ENCODE data around the gene MNT.

The MNT gene

GRCh38 chr17:2386400-2387085 is 14.3 kb downstream of the MNT start:
- Mint-ChIP-seq H3K4me3 (no peak overlapping the region), H3K4me1 (ENCODE audit: low read depth) (peaks cover 11% of the 10 kb centered on the region), H3K27ac (no peak overlapping the region), H3K27me3 (ENCODE audit: low read depth) (no peaks in the 10 kb centered on the region), H3K36me3 (ENCODE audit: low read depth) (peaks cover 12% of the 10 kb centered on the region), H3K9me3 (no peaks in the 10 kb centered on the region)
- DNase-seq (ENCODE audit: low spot score): no peak

- no peaks in the 10 kb centered on the region for H3K9me3 Mint-ChIP-seq
- H3K27me3 Mint-ChIP-seq (ENCODE audit: low read depth): no peaks in the 10 kb centered on the region
- H3K4me1 Mint-ChIP-seq (ENCODE audit: low read depth): peaks cover 8% of the 10 kb centered on the region
- peaks cover 14% of the 10 kb centered on the region for H3K36me3 Mint-ChIP-seq (ENCODE audit: low read depth)
- H3K4me3 Mint-ChIP-seq: no peak overlapping the region
- no peak overlapping the region for H3K27ac Mint-ChIP-seq
- no peak for DNase-seq (ENCODE audit: low spot score)
Measured at GRCh38 chr17:2385240-2386210, 15.3 kb downstream of the MNT start.

- no peak overlapping the region for H3K4me3 Mint-ChIP-seq
- H3K27me3 Mint-ChIP-seq (ENCODE audit: low read depth): no peaks in the 10 kb centered on the region
- no peak overlapping the region for H3K27ac Mint-ChIP-seq
- H3K4me1 Mint-ChIP-seq (ENCODE audit: low read depth): peaks cover 7% of the 10 kb centered on the region
- H3K9me3 Mint-ChIP-seq: no peaks in the 10 kb centered on the region
- H3K36me3 Mint-ChIP-seq (ENCODE audit: low read depth): peaks cover 14% of the 10 kb centered on the region
- no peak for DNase-seq (ENCODE audit: low spot score)
Measured at GRCh38 chr17:2384439-2385127, 16.3 kb downstream of the MNT start.

GRCh38 chr17:2383628-2384167 is 17.2 kb downstream of the MNT start:
- Mint-ChIP-seq H3K4me1 (ENCODE audit: low read depth) (peaks cover under 1% of the 10 kb centered on the region), H3K36me3 (ENCODE audit: low read depth) (peaks cover 11% of the 10 kb centered on the region), H3K9me3 (no peaks in the 10 kb centered on the region), H3K27ac (no peak overlapping the region), H3K27me3 (ENCODE audit: low read depth) (no peaks in the 10 kb centered on the region), H3K4me3 (no peak overlapping the region)
- no peak for DNase-seq (ENCODE audit: low spot score)

- no peaks in the 10 kb centered on the region for H3K9me3 Mint-ChIP-seq
- H3K27ac Mint-ChIP-seq: no peak overlapping the region
- no peaks in the 10 kb centered on the region for H3K27me3 Mint-ChIP-seq (ENCODE audit: low read depth)
- DNase-seq (ENCODE audit: low spot score): no peak
- no peaks in the 10 kb centered on the region for H3K4me1 Mint-ChIP-seq (ENCODE audit: low read depth)
- H3K36me3 Mint-ChIP-seq (ENCODE audit: low read depth): peaks cover 5% of the 10 kb centered on the region
- H3K4me3 Mint-ChIP-seq: no peak overlapping the region
Measured at GRCh38 chr17:2380950-2381649, 19.8 kb downstream of the MNT start.

DNA sequence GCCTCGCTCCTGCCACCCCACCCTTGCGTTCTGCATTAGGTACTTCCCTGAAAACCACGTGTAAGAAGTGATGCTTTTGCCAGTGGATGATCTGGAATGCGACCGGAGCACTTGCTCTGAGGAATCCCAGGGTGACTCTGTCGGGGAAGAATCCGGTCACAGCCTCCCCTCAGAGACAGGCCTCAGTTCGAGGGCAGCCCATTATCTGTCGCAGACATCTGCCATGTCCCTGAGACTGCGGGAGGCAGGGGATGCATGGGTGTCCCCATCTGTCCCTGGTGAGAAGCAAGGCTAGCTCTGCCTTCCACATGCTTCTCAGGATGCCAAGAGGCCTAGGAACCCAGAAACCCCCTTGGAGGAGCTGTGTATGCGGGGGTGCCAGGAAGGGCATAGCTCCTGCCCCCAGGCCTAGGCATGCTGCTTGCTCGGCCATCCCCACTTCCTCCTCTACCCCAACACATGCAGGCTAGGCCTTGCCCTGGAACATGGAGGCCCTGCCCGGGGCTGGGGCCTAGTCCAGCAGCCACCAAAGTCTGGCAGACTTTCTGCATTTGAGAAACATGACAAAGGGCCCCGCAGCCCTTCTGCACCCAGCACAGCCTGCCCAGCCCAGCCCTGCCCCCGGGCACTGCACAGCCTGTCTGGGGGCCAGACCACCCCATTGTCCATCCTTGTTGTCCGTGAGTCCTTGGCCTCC is 20.5 kb downstream of the MNT start:
- H3K4me1 Mint-ChIP-seq (ENCODE audit: low read depth): no peaks in the 10 kb centered on the region
- H3K36me3 Mint-ChIP-seq (ENCODE audit: low read depth): peaks cover 5% of the 10 kb centered on the region
- H3K4me3 Mint-ChIP-seq: no peak overlapping the region
- no peak overlapping the region for H3K27ac Mint-ChIP-seq
- no peak for DNase-seq (ENCODE audit: low spot score)
- no peaks in the 10 kb centered on the region for H3K27me3 Mint-ChIP-seq (ENCODE audit: low read depth)
- H3K9me3 Mint-ChIP-seq: no peaks in the 10 kb centered on the region

DNA sequence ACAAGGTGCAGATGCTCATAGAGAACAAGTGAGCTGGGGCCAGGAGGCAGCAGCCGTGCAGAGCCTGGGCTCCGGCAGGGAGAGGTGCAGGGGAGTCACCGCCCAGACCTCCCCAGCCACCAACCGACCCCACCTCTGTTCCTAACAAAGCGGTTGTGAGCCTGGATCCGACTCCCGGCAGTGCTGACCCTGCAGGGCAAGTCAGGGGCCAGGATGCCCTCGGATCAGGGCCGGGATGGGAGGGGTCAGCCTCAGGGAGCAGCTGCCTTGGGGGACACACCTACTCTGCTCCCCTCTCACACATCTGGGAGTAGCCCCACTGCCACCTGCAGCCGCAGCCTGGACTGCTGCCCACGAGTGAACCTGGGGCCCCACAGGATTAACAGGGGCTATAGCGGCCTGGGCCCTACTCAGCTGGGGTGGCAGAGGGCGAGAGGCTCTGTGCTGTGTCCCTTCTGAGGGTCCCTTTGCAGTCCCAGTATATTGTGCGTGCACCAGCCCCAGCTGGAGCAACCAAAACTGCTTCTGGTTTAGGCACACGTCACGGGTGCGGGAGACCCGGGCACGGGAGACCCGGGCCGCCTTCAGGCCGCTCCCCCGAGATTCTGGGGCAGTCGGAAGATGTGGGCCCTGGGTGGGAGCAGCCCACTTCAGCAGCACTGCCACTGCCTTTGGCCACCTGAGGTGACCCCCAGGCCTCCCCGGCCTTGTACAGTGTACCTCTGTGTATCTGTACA is 21.2 kb downstream of the MNT start:
- no peaks in the 10 kb centered on the region for H3K4me1 Mint-ChIP-seq (ENCODE audit: low read depth)
- H3K27ac Mint-ChIP-seq: no peak overlapping the region
- peaks cover 5% of the 10 kb centered on the region for H3K36me3 Mint-ChIP-seq (ENCODE audit: low read depth)
- no peak overlapping the region for H3K4me3 Mint-ChIP-seq
- H3K9me3 Mint-ChIP-seq: no peaks in the 10 kb centered on the region
- DNase-seq (ENCODE audit: low spot score): no peak
- no peaks in the 10 kb centered on the region for H3K27me3 Mint-ChIP-seq (ENCODE audit: low read depth)

- H3K27me3 Mint-ChIP-seq (ENCODE audit: low read depth): no peaks in the 10 kb centered on the region
- H3K4me1 Mint-ChIP-seq (ENCODE audit: low read depth): no peaks in the 10 kb centered on the region
- H3K27ac Mint-ChIP-seq: no peak overlapping the region
- no peak overlapping the region for H3K4me3 Mint-ChIP-seq
- H3K9me3 Mint-ChIP-seq: no peaks in the 10 kb centered on the region
- DNase-seq (ENCODE audit: low spot score): no peak
- H3K36me3 Mint-ChIP-seq (ENCODE audit: low read depth): peaks cover 5% of the 10 kb centered on the region
Measured at GRCh38 chr17:2378905-2379304, 22.0 kb downstream of the MNT start.

GRCh38 chr17:2377659-2378058 is 23.2 kb downstream of the MNT start:
- H3K4me3 Mint-ChIP-seq: no peak overlapping the region
- H3K27me3 Mint-ChIP-seq (ENCODE audit: low read depth): no peaks in the 10 kb centered on the region
- no peaks in the 10 kb centered on the region for H3K9me3 Mint-ChIP-seq
- H3K36me3 Mint-ChIP-seq (ENCODE audit: low read depth): peaks cover 5% of the 10 kb centered on the region
- H3K27ac Mint-ChIP-seq: no peak overlapping the region
- DNase-seq (ENCODE audit: low spot score): no peak
- H3K4me1 Mint-ChIP-seq (ENCODE audit: low read depth): no peaks in the 10 kb centered on the region

DNA sequence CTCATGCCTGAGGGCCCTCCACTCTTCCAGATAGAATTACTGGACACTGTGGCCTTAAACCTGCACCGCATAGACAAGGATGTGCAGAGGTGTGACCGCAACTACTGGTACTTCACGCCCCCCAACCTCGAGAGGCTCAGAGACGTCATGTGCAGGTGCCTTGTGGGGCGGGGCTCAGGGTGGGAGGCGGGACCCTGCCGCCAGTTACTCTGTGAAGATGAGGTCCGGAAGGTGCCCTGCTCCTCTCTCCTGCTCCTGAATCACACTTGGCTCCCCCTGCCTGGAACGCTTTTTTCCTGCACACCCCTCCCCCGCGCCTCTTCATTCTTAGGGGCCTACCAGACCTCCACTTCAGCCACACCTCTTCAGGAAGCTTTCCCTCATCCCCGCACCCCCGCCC is 24.8 kb downstream of the MNT start:
- H3K4me1 Mint-ChIP-seq (ENCODE audit: low read depth): no peaks in the 10 kb centered on the region
- H3K4me3 Mint-ChIP-seq: no peak overlapping the region
- no peaks in the 10 kb centered on the region for H3K27me3 Mint-ChIP-seq (ENCODE audit: low read depth)
- no peaks in the 10 kb centered on the region for H3K9me3 Mint-ChIP-seq
- no peak for DNase-seq (ENCODE audit: low spot score)
- peaks cover 5% of the 10 kb centered on the region for H3K36me3 Mint-ChIP-seq (ENCODE audit: low read depth)
- H3K27ac Mint-ChIP-seq: no peak overlapping the region

- no peaks in the 10 kb centered on the region for H3K27me3 Mint-ChIP-seq (ENCODE audit: low read depth)
- H3K4me3 Mint-ChIP-seq: no peak overlapping the region
- no peak for DNase-seq (ENCODE audit: low spot score)
- no peaks in the 10 kb centered on the region for H3K4me1 Mint-ChIP-seq (ENCODE audit: low read depth)
- peaks cover 3% of the 10 kb centered on the region for H3K36me3 Mint-ChIP-seq (ENCODE audit: low read depth)
- no peaks in the 10 kb centered on the region for H3K9me3 Mint-ChIP-seq
- no peak overlapping the region for H3K27ac Mint-ChIP-seq
Measured at GRCh38 chr17:2375406-2375805, 25.5 kb downstream of the MNT start.

GRCh38 chr17:2374549-2375285 is 26.1 kb downstream of the MNT start:
- no peak overlapping the region for H3K4me3 Mint-ChIP-seq
- H3K9me3 Mint-ChIP-seq: no peaks in the 10 kb centered on the region
- no peaks in the 10 kb centered on the region for H3K4me1 Mint-ChIP-seq (ENCODE audit: low read depth)
- no peaks in the 10 kb centered on the region for H3K27me3 Mint-ChIP-seq (ENCODE audit: low read depth)
- DNase-seq (ENCODE audit: low spot score): no peak
- H3K36me3 Mint-ChIP-seq (ENCODE audit: low read depth): peaks cover 3% of the 10 kb centered on the region
- H3K27ac Mint-ChIP-seq: no peak overlapping the region

All from T-helper 2 cell treated with Interferon-gamma antibody and Interleukin-4, amounts not matched to agents 5 μg/mL and 100 μg/mL, for 36 hours (primary cell).